Caco-2 (cell line): ENCODE data around the gene COL27A1. TPM values are rescaled to one million over a fixed set of nuclear protein-coding genes. Genes with fewer than 3 reads are reported as not detected.

Experiments used
- BruUV-seq: library from RNA; stranded (reverse); fragments of 400-500 nt; replicated peaks from 2 replicates; lab custom pipeline; 2021; lab: Mats Ljungman, UMichigan
- CTCF ChIA-PET: fragments of 300-600 bp; sonication (Branson Sonifier 250); formaldehyde crosslinking; loops from one replicate; lab custom pipeline; 2022; ENCODE audit warnings: antibody characterized with exemption; lab: Charles Lee
- POLR2A ChIA-PET: fragments of 300-600 bp; sonication (Branson Sonifier 250); formaldehyde crosslinking; loops from one replicate; lab custom pipeline; 2022; ENCODE audit warnings: antibody characterized with exemption; lab: Charles Lee
- DNase-seq, 2 experiments: peaks; one replicate each; pipeline versions ENCODE4 v3.0.0 to v3.0.0-alpha.2; 2020 to 2022
- H3K27me3 ChIP-seq: replicated peaks from 2 replicates; pipeline ENCODE4 v1.6.0; 2011; ENCODE audit warnings: low read length; ENCODE audit not compliant: control insufficient read depth, insufficient read depth
- H3K36me3 ChIP-seq: 2 replicates; pipeline ENCODE4 v1.5.1; 2011; ENCODE audit warnings: low read length; ENCODE audit not compliant: control insufficient read depth, insufficient read depth
- H3K4me1 ChIP-seq: fragments of 250-450 bp; sonication (Bioruptor Pico); 2 replicates; pipeline ENCODE4 v1.5.1; 2020; ENCODE audit warnings: mild to moderate bottlenecking
- H3K4me3 ChIP-seq: 2 replicates; pipeline ENCODE4 v1.5.1; 2011; ENCODE audit warnings: low read depth, mild to moderate bottlenecking, control low read depth, low read length
- H3K9me3 ChIP-seq: fragments of 250-450 bp; sonication (Bioruptor Pico); 2 replicates; pipeline ENCODE4 v1.5.1; 2020; ENCODE audit warnings: mild to moderate bottlenecking, moderate library complexity
- H3K27ac Mint-ChIP-seq: one replicate; pipeline ENCODE4 v1.8.0; 2022; ENCODE audit warnings: mixed read lengths; ENCODE audit not compliant: unreplicated experiment
- H3K27me3 Mint-ChIP-seq: one replicate; pipeline ENCODE4 v1.8.0; 2022; ENCODE audit warnings: mixed read lengths; ENCODE audit not compliant: insufficient read depth, unreplicated experiment
- H3K36me3 Mint-ChIP-seq: one replicate; pipeline ENCODE4 v1.8.0; 2022; ENCODE audit warnings: mild to moderate bottlenecking, mixed read lengths; ENCODE audit not compliant: insufficient read depth, unreplicated experiment
- H3K4me1 Mint-ChIP-seq: one replicate; pipeline ENCODE4 v1.8.0; 2022; ENCODE audit warnings: low read depth, mixed read lengths; ENCODE audit not compliant: unreplicated experiment
- H3K4me3 Mint-ChIP-seq: one replicate; pipeline ENCODE4 v1.8.0; 2022; ENCODE audit warnings: mild to moderate bottlenecking, moderate library complexity, mixed read lengths; ENCODE audit not compliant: unreplicated experiment
- H3K9me3 Mint-ChIP-seq: one replicate; pipeline ENCODE4 v1.8.0; 2022; ENCODE audit warnings: mixed read lengths; ENCODE audit not compliant: unreplicated experiment
- intact Hi-C: fragments of 100-400 bp; cut with micrococcal nuclease; formaldehyde crosslinking; loops from one replicate; pipeline ENCODE4 v1.10.0; 2022; ENCODE audit not compliant: unreplicated experiment
- total RNA-seq: library from RNA; stranded (reverse); gene quantifications from 2 replicates; pipeline ENCODE4 v1.2.3, GENCODE V29; 2022
- TF ChIP-seq, protein P1 (sequence below), 2 experiments: fragments of 200-600 bp in 1 of 2; IDR thresholded peaks; 1 replicate in 1 of 2; 2 replicates in 1 of 2; pipeline versions ENCODE4 v1.5.1 to v1.8.0; 2011 to 2022; ENCODE audit warnings: antibody characterized with exemption in 1 of 2, control low read depth in 1 of 2, inconsistent platforms in 1 of 2, low read depth in 1 of 2, low read length in 1 of 2, mild to moderate bottlenecking in 1 of 2, moderate library complexity in 1 of 2; ENCODE audit not compliant: insufficient read depth in 1 of 2, severe bottlenecking in 1 of 2, unreplicated experiment in 1 of 2

COL27A1 gene
- total RNA-seq, 1 experiment from 2014 or later: 31.1 TPM

DNA sequence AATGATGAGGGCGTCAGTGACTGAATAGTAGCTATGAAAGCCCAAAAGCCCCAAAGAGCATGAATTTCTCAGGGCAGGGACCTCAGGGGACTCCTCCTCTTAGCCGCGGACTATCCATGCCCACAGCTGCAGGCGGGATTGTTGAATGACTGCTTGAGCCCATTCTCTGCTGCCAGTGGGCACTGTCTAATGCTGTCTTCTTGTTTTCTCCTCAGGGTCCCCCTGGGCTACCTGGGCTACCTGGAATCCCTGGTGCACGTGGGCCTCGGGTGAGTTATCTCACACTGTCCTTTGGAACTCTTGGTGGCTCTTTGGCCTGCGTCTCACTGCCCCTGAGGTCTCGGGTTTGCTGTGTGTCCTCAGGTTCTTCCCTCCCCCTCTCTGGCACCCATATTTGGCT, 22.7 kb downstream of the COL27A1 start:
- ChIA-PET CTCF (no interaction called here), POLR2A (no interaction called here)
- H3K27me3 Mint-ChIP-seq: no peaks in the 10 kb centered on the region
- peaks cover 28% of the 10 kb centered on the region for H3K4me1 ChIP-seq
- H3K27ac Mint-ChIP-seq: peak overlapping the region; percentile 46
- no peaks in the 10 kb centered on the region for H3K9me3 ChIP-seq
- no peak for DNase-seq
- H3K4me1 Mint-ChIP-seq: peaks cover 9% of the 10 kb centered on the region
- H3K4me3 ChIP-seq: no peak overlapping the region
- peaks cover 3% of the 10 kb centered on the region for H3K36me3 ChIP-seq
- H3K27me3 ChIP-seq: no peaks in the 10 kb centered on the region
- TF ChIP-seq, protein P1, sequence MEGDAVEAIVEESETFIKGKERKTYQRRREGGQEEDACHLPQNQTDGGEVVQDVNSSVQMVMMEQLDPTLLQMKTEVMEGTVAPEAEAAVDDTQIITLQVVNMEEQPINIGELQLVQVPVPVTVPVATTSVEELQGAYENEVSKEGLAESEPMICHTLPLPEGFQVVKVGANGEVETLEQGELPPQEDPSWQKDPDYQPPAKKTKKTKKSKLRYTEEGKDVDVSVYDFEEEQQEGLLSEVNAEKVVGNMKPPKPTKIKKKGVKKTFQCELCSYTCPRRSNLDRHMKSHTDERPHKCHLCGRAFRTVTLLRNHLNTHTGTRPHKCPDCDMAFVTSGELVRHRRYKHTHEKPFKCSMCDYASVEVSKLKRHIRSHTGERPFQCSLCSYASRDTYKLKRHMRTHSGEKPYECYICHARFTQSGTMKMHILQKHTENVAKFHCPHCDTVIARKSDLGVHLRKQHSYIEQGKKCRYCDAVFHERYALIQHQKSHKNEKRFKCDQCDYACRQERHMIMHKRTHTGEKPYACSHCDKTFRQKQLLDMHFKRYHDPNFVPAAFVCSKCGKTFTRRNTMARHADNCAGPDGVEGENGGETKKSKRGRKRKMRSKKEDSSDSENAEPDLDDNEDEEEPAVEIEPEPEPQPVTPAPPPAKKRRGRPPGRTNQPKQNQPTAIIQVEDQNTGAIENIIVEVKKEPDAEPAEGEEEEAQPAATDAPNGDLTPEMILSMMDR (IDR thresholded peaks at IDR 0.05; ENCODE audit: insufficient read depth in 1 of 2, low read depth in 1 of 2, low read length in 1 of 2, severe bottlenecking in 1 of 2, unreplicated experiment in 1 of 2): no peak
- intact Hi-C loops: no loop called here
- H3K36me3 Mint-ChIP-seq: peaks cover 13% of the 10 kb centered on the region
- BruUV-seq: no TSS peak
- H3K9me3 Mint-ChIP-seq: no peaks in the 10 kb centered on the region
- H3K4me3 Mint-ChIP-seq: no peak overlapping the region

DNA sequence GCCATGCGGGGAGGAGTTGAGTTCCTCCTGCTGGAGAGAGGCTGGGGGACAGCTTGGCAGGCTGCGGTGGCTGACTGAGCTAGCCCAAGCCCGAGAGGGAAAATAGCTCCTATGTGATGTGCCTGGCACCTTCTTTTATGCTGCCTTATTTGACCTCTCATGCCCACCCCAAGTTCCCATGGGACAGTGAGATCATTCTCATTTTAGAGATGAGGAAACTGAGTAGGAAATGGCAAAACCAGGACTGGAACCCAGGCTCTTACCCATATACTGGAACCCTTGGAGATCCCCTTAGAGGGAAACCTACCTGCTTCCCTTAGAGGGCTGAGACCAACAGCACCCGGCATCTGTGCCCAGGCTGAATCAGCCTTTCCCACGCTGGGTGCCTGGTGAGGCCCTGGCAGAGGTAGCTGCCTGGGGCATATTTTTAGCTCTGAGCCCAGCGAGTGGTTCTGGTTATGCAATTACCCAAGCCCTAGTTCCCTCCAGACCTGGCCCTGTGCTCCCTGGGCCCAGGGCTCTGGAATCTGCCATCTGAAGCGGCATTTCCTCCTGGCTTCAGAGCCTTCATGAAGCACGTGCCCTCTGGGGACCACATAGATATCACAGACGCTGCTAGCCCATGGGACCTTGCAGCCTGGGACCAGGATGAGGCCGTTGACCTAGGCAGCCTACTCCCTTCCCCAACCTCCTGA, 23.6 kb downstream of the COL27A1 start:
- no peaks in the 10 kb centered on the region for H3K27me3 Mint-ChIP-seq
- Histone ChIP-seq H3K36me3 (peaks cover 3% of the 10 kb centered on the region), H3K27me3 (no peaks in the 10 kb centered on the region), H3K4me3 (no peak overlapping the region), H3K9me3 (no peaks in the 10 kb centered on the region), H3K4me1 (peaks cover 28% of the 10 kb centered on the region)
- H3K27ac Mint-ChIP-seq: no peak overlapping the region
- peaks cover 9% of the 10 kb centered on the region for H3K4me1 Mint-ChIP-seq
- POLR2A ChIA-PET: interaction anchor here (0.5 kb wide), 1 partner anchor 28 kb away, joined by 3 read pairs; no protein-coding TSS in a partner anchor
- intact Hi-C loops: no loop called here
- H3K36me3 Mint-ChIP-seq: peaks cover 4% of the 10 kb centered on the region
- no peak for DNase-seq
- TF ChIP-seq, protein P1 (IDR thresholded peaks at IDR 0.05; ENCODE audit: insufficient read depth in 1 of 2, low read depth in 1 of 2, low read length in 1 of 2, severe bottlenecking in 1 of 2, unreplicated experiment in 1 of 2): no peak
- H3K9me3 Mint-ChIP-seq: no peaks in the 10 kb centered on the region
- no TSS peak for BruUV-seq
- CTCF ChIA-PET: no interaction called here
- H3K4me3 Mint-ChIP-seq: no peak overlapping the region

DNA sequence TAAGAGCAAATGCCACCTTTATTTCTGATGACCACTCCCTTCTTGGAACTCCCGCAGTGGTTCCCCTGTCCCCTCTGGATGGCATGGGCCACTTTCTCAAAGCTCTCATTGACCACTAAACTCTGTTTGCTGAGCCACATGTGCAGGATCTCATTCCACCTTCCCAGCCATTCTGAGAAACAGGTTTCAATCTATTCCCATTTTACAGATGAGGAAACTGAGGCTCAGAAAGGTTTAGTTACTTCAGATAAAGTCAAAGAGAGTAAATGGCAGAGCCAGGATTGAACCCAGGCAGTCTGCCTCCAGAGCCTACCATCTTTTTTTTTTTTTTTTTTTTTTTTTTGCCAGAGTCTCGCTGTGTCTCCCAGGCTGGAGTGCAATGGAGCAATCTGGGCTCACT, 24.2 kb downstream of the COL27A1 start:
- BruUV-seq: no TSS peak
- intact Hi-C loops: no loop called here
- Histone ChIP-seq H3K4me3 (no peak overlapping the region), H3K4me1 (peaks cover 22% of the 10 kb centered on the region), H3K9me3 (no peaks in the 10 kb centered on the region), H3K36me3 (peaks cover 3% of the 10 kb centered on the region), H3K27me3 (no peaks in the 10 kb centered on the region)
- ChIA-PET POLR2A (no interaction called here), CTCF (no interaction called here)
- H3K4me3 Mint-ChIP-seq: no peak overlapping the region
- DNase-seq: no peak
- TF ChIP-seq, protein P1 (IDR thresholded peaks at IDR 0.05; ENCODE audit: insufficient read depth in 1 of 2, low read depth in 1 of 2, low read length in 1 of 2, severe bottlenecking in 1 of 2, unreplicated experiment in 1 of 2): no peak
- no peaks in the 10 kb centered on the region for H3K27me3 Mint-ChIP-seq
- no peaks in the 10 kb centered on the region for H3K9me3 Mint-ChIP-seq
- no peak overlapping the region for H3K27ac Mint-ChIP-seq
- H3K36me3 Mint-ChIP-seq: peaks cover under 1% of the 10 kb centered on the region
- peaks cover 9% of the 10 kb centered on the region for H3K4me1 Mint-ChIP-seq
